Sigmoid colon (tissue), 7 donors: Measurements from ENCODE around the gene FRAS1. TPM values are rescaled to one million over a fixed set of nuclear protein-coding genes. Genes with fewer than 3 reads are reported as not detected.

Experiments
- DNase-seq: peaks from one replicate; pipeline ENCODE4 v3.0.0-alpha.2; 2019
- H3K27ac ChIP-seq, 4 donors: fragments of 200-600 bp; sonication (generic); one replicate each; pipeline ENCODE4 v1.5.1; 2016 to 2019; ENCODE audit warnings: mild to moderate bottlenecking in 1 of 4
- H3K27me3 ChIP-seq, 3 donors: fragments of 200-600 bp; sonication (generic); one replicate each; pipeline ENCODE4 v1.5.1; 2019; ENCODE audit warnings: mild to moderate bottlenecking in 1 of 3
- H3K36me3 ChIP-seq, 4 donors: fragments of 200-600 bp; sonication (generic); one replicate each; pipeline ENCODE4 v1.5.1; 2016 to 2019
- H3K4me1 ChIP-seq, 4 donors: fragments of 200-600 bp; sonication (generic); one replicate each; pipeline ENCODE4 v1.5.1; 2017 to 2019
- H3K4me3 ChIP-seq, 4 donors: fragments of 200-600 bp; sonication (generic); one replicate each; pipeline ENCODE4 v1.5.1; 2017 to 2019; ENCODE audit warnings: mild to moderate bottlenecking in 2 of 4, moderate library complexity in 1 of 4
- H3K9me3 ChIP-seq, 4 donors: fragments of 200-600 bp in 3 of 4; sonication (generic) in 3 of 4; one replicate each; pipeline versions ENCODE4 v1.5.1 to v1.6.1; 2013 to 2019
- EP300 ChIP-seq, 4 donors: sonication (generic); formaldehyde crosslinking; IDR thresholded peaks; one replicate each; pipeline ENCODE4 v1.6.1; 2017; ENCODE audit warnings: antibody characterized with exemption in 4 of 4
- POLR2A ChIP-seq, 2 donors: fragments of 450-650 bp; IDR thresholded peaks; one replicate each; pipeline ENCODE4 v1.6.1; 2016; ENCODE audit warnings: antibody characterized with exemption in 2 of 2, mild to moderate bottlenecking in 2 of 2, moderate library complexity in 2 of 2
- POLR2AphosphoS5 ChIP-seq, 4 donors: sonication (generic); formaldehyde crosslinking; IDR thresholded peaks; one replicate each; pipeline ENCODE4 v1.6.1; 2017; ENCODE audit warnings: antibody characterized with exemption in 4 of 4
- WGBS, 2 donors: extraction: QIAGEN DNeasy Blood & Tissue Kit; methylation state at CpG; one replicate each; pipeline ENCODE4 v1.1.7; 2013; 5-methylcytosine and 5-hydroxymethylcytosine counted together
- intact Hi-C: fragments of 100-400 bp; cut with DNase I; formaldehyde crosslinking; loops from one replicate; pipeline ENCODE4 v1.15.1; 2023
- polyA plus RNA-seq, 3 donors: library from polyadenylated mRNA; stranded (reverse); fragments of 200-250 nt; gene quantifications; one replicate each; pipeline ENCODE4 v1.2.3, GENCODE V29; 2013
- total RNA-seq, 4 donors: library from RNA; depleted of rRNA; stranded (reverse); fragments of >200 nt; gene quantifications; one replicate each; pipeline ENCODE4 v1.1.0, GENCODE V29; 2016
- TF ChIP-seq, protein P1 (sequence below), 4 experiments: fragments of 450-650 bp in 3 of 4; fragments of 200-600 bp in 1 of 4; IDR thresholded peaks; one replicate each; pipeline ENCODE4 v1.5.1; 2016 to 2019; ENCODE audit warnings: antibody characterized with exemption in 4 of 4, mild to moderate bottlenecking in 3 of 4, moderate library complexity in 2 of 4
- donor health status: healthy with polysubstance abuse.
- donor health status: Bipolar disorder and iron deficiency.
- donor health status: healthy.

Gene FRAS1
- total and polyA plus RNA-seq, 7 donors = under 0.01 to 22.4 (median 7.4) TPM; not detected in 1

DNA sequence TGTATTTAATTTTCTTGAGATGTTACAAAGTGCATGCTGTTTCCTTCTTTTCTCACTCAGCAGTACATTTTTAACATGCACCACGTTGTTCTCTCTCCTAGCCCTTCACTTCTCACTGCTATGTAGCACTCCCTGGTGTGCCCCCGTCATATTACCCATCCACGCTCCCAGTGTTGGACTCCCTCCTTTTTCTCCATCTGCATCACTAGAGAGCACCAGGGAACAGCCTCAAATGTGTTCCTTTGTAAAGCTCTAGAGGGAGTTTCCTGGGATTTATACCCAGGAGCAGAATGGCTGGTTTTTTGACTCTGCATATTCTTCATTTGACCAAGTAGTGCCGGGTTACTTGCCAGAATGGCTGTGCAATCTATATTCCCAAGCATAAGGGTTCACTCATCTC is 254.2 kb downstream of the FRAS1 start:
- intact Hi-C loops = no loop called here
- Histone ChIP-seq H3K4me3 (no peak overlapping the region), H3K4me1 (no peaks in the 10 kb centered on the region), H3K27ac (no peak overlapping the region), H3K9me3 (no peaks in the 10 kb centered on the region), H3K36me3 (peaks cover 0 to 7% (median 0%) of the 10 kb centered on the region in 4 donors), H3K27me3 (no peaks in the 10 kb centered on the region)
- WGBS, 2 donors = 79% methylated on average over 4 of the region's 4 CpGs
- no peak for DNase-seq
- TF ChIP-seq EP300 (IDR thresholded peaks at IDR 0.05) (no peak), POLR2A (IDR thresholded peaks at IDR 0.05) (no peak), POLR2AphosphoS5 (IDR thresholded peaks at IDR 0.05) (no peak)
- TF ChIP-seq, protein P1, sequence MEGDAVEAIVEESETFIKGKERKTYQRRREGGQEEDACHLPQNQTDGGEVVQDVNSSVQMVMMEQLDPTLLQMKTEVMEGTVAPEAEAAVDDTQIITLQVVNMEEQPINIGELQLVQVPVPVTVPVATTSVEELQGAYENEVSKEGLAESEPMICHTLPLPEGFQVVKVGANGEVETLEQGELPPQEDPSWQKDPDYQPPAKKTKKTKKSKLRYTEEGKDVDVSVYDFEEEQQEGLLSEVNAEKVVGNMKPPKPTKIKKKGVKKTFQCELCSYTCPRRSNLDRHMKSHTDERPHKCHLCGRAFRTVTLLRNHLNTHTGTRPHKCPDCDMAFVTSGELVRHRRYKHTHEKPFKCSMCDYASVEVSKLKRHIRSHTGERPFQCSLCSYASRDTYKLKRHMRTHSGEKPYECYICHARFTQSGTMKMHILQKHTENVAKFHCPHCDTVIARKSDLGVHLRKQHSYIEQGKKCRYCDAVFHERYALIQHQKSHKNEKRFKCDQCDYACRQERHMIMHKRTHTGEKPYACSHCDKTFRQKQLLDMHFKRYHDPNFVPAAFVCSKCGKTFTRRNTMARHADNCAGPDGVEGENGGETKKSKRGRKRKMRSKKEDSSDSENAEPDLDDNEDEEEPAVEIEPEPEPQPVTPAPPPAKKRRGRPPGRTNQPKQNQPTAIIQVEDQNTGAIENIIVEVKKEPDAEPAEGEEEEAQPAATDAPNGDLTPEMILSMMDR (IDR thresholded peaks at IDR 0.05) = no peak

DNA sequence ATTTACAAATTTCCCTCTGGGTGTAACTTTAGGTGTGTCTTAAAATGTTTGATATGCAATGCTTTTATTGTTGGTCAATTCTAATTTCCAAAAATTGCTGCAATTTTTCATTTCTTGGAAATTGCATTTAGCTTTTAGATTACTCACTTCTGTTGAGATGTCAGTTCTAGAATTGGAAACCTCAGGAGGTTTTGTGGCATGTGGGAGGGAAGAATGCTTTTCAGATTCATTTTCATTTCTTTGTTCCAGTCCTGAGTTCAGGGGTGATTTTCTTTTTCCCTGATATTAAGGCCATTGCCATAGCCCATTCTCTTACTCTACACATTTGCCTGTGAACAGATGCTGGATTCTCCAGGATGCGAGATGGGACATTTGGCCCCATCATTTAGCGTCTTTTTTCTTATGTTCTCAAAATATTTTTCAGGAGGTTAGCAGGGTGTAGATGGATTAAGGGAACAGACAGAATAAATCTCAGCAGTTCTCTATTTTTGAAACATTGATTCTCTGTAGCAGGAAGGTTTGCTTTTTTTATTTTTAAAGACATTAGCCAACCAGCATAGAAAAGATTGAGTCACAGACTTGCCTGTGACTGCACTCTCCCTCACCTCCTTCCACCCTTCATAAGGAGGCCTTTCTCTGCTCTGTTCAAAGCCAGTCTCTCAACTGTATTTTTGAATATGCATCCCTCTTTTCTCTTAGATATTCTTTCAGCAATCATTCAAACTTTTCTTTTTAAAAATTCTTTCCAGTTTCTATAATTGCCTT is 256.0 kb downstream of the FRAS1 start:
- 96% methylated on average over 2 of the region's 2 CpGs for whole genome bisulfite sequencing, 2 donors
- Histone ChIP-seq H3K4me1 (no peaks in the 10 kb centered on the region), H3K4me3 (no peak overlapping the region), H3K27ac (no peak overlapping the region), H3K36me3 (peaks cover 0 to 7% (median 1%) of the 10 kb centered on the region in 4 donors), H3K27me3 (no peaks in the 10 kb centered on the region), H3K9me3 (no peaks in the 10 kb centered on the region)
- intact Hi-C loops = no loop called here
- no peak for DNase-seq
- no peak for TF ChIP-seq POLR2AphosphoS5 (IDR thresholded peaks at IDR 0.05)

DNA sequence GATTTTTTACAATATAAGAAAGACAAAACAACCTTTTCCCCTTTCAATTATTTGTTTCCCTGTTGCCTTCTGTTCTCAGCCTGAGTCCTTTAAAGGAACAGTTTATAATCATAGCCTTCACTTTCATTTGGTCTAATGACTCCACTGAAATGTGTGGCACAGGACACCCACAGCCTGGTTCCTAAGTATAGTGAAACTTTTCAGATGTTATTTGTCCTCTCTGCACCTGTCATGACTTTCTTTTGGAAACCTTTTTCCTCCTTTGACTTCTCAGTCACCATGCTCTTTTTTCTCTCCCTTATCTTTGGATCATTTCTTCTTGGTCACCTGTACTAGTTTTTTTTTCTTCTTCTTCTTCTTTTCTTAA is 256.6 kb downstream of the FRAS1 start:
- no peak overlapping the region for H3K4me3 ChIP-seq
- no peaks in the 10 kb centered on the region for H3K4me1 ChIP-seq
- H3K36me3 ChIP-seq = peaks cover 0 to 7% (median 1%) of the 10 kb centered on the region in 4 donors
- H3K27ac ChIP-seq = no peak overlapping the region
- H3K27me3 ChIP-seq = no peaks in the 10 kb centered on the region
- TF ChIP-seq POLR2AphosphoS5 (IDR thresholded peaks at IDR 0.05) (no peak), EP300 (IDR thresholded peaks at IDR 0.05) (no peak), POLR2A (IDR thresholded peaks at IDR 0.05) (no peak)
- TF ChIP-seq, protein P1 (IDR thresholded peaks at IDR 0.05) = no peak
- DNase-seq = no peak
- no peaks in the 10 kb centered on the region for H3K9me3 ChIP-seq
- intact Hi-C loops = no loop called here

DNA sequence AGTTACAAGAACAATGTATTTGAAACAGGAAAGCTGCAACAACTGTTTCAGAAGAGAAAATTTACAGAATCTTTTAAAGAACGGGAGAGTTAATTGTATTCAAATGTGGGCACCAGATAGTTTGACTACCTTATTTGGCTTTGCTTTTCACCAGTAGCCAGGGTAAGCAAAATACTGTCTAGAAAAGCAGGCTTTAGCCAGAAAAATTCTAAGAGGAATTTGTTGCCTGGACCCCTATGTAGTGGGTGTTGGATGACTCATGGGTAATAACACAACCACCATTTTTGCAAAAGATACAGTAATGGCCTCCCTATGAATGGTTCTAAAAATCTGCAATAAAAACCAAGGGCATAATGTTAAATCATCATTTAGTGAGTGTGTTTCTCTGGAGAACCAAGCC is 261.0 kb downstream of the FRAS1 start:
- intact Hi-C loops = no loop called here
- DNase-seq = no peak
- Histone ChIP-seq H3K4me3 (no peak overlapping the region), H3K9me3 (no peaks in the 10 kb centered on the region), H3K4me1 (no peaks in the 10 kb centered on the region), H3K27me3 (no peaks in the 10 kb centered on the region), H3K36me3 (peaks cover 0 to 3% (median 0%) of the 10 kb centered on the region in 4 donors), H3K27ac (no peak overlapping the region)
- 91 to 93% methylated on average over 1 of the region's 1 CpG for WGBS, 2 donors
- TF ChIP-seq POLR2A (IDR thresholded peaks at IDR 0.05) = no peak
- no peak for TF ChIP-seq POLR2AphosphoS5 (IDR thresholded peaks at IDR 0.05)
- no peak for TF ChIP-seq EP300 (IDR thresholded peaks at IDR 0.05)
- TF ChIP-seq, protein P1 (IDR thresholded peaks at IDR 0.05) = no peak

DNA sequence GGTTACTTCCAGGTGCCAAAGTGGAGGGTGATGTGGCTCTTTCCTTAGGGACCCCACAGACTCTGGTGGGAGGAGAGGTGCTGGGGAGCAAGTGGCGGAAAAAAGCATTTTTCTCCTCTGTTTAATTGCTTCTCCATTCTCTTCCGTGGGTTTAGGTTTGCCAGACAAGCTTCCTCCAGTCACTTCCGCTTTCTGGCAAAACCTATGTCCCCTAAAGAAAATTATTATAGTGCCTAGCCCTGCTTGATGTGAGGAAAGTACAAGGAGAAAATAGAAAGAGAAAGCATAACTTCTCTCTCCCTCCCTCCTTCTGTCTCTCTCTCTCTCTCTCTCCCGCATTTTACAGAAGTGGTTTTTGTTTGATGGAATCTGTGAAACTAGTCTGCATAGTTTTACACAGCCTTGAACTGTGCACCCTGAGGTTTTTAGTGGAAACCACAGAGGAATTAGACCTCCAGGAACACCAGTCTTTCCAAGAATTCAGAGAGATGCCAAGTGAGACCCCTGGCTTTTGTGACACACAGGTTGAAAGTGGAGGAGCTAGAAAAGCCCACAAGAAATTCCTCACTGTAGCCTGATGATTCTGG is 263.3 kb downstream of the FRAS1 start:
- no peak for DNase-seq
- no peak overlapping the region for H3K4me3 ChIP-seq
- H3K4me1 ChIP-seq = no peaks in the 10 kb centered on the region
- TF ChIP-seq, protein P1 (IDR thresholded peaks at IDR 0.05) = no peak
- no peak for TF ChIP-seq EP300 (IDR thresholded peaks at IDR 0.05)
- no peak for TF ChIP-seq POLR2AphosphoS5 (IDR thresholded peaks at IDR 0.05)
- no peak for TF ChIP-seq POLR2A (IDR thresholded peaks at IDR 0.05)
- H3K9me3 ChIP-seq = no peaks in the 10 kb centered on the region
- 42 to 72% methylated on average over 4 of the region's 4 CpGs for WGBS, 2 donors
- intact Hi-C loops = no loop called here
- no peak overlapping the region for H3K27ac ChIP-seq
- peaks cover 0 to 3% (median 0%) of the 10 kb centered on the region in 4 donors for H3K36me3 ChIP-seq
- no peaks in the 10 kb centered on the region for H3K27me3 ChIP-seq
